GM10847 (cell line): ENCODE measurements around the gene AUTS2.

Experiments used
- POLR2A ChIP-seq: IDR thresholded peaks from 2 replicates; pipeline ENCODE4 v1.6.1; 2011; ENCODE audit not compliant: insufficient read length; ENCODE audit errors: extremely low read depth

Gene AUTS2

GRCh38 chr7:70761711-70762328 is 1163.5 kb downstream of the AUTS2 start:
- no peak for TF ChIP-seq POLR2A

- no peak for TF ChIP-seq POLR2A
Measured at GRCh38 chr7:70762696-70763095, 1164.4 kb downstream of the AUTS2 start.

- TF ChIP-seq POLR2A, result no peak
Measured at GRCh38 chr7:70763961-70764691, 1165.9 kb downstream of the AUTS2 start.

GRCh38 chr7:70764701-70765208 is 1166.5 kb downstream of the AUTS2 start:
- no peak for TF ChIP-seq POLR2A

GRCh38 chr7:70765651-70766050 is 1167.4 kb downstream of the AUTS2 start:
- TF ChIP-seq POLR2A, result no peak

GRCh38 chr7:70766109-70766508 is 1167.8 kb downstream of the AUTS2 start:
- no peak for TF ChIP-seq POLR2A

- TF ChIP-seq POLR2A, result no peak
Measured at GRCh38 chr7:70766694-70767093, 1168.4 kb downstream of the AUTS2 start.

GRCh38 chr7:70770154-70770553 is 1171.9 kb downstream of the AUTS2 start:
- TF ChIP-seq POLR2A, result no peak

- no peak for TF ChIP-seq POLR2A
Measured at GRCh38 chr7:70771451-70771850, 1173.2 kb downstream of the AUTS2 start.

GRCh38 chr7:70772891-70773290 is 1174.6 kb downstream of the AUTS2 start:
- no peak for TF ChIP-seq POLR2A

GRCh38 chr7:70773406-70773805 is 1175.1 kb downstream of the AUTS2 start:
- no peak for TF ChIP-seq POLR2A

- no peak for TF ChIP-seq POLR2A
Measured at GRCh38 chr7:70774950-70775527, 1176.8 kb downstream of the AUTS2 start.

- no peak for TF ChIP-seq POLR2A
Measured at GRCh38 chr7:70775570-70776156, 1177.4 kb downstream of the AUTS2 start.

- no peak for TF ChIP-seq POLR2A
Measured at GRCh38 chr7:70776627-70777101, 1178.4 kb downstream of the AUTS2 start.

GRCh38 chr7:70777251-70777650 is 1179.0 kb downstream of the AUTS2 start:
- TF ChIP-seq POLR2A, result no peak

GRCh38 chr7:70778585-70778984 is 1180.3 kb downstream of the AUTS2 start:
- TF ChIP-seq POLR2A, result no peak
